Measurements from ENCODE around the gene TMEM170A. TPM values are rescaled to one million over a fixed set of nuclear protein-coding genes. Genes with fewer than 3 reads are reported as not detected.
"Not testable (repeated sequence)": the region's sequence is repeated elsewhere in the genome, so short reads cannot be mapped to it uniquely, and the experiment has no call there.

Gene TMEM170A
- total and polyA plus RNA-seq, 2 donors (not counting 1 experiment from before 2014, with no cell fraction given), result 21.8 to 37.9 TPM

DNA sequence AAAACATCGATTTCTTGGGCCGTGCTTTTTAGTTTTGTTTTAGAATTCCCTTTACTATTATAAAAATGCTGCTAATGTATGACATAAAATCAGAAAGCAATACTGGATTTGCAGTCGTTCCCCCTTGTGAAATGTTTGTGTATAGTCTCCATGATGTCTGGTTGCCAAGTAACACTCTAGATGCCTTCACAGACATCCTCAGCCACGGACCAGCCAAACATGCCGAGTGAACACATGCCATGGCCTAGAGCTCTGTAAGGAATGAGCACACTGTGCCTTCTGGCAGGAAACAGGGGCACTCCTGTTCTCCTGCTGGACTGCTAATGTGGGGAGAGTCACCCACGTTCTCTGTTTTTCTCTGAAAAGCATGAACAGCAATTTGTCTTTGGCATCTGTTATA, 37.3 kb upstream of the TMEM170A start:
- H3K4me2 ChIP-seq (replicated peaks; ENCODE audit: low read depth, low read length, poor library complexity, severe bottlenecking); ATAC-seq (ENCODE audit: low read depth); DNase-seq; H3K9ac ChIP-seq (ENCODE audit: low read length); H3K9me3 Mint-ChIP-seq (ENCODE audit: insufficient read depth); H2AFZ ChIP-seq (ENCODE audit: insufficient read depth, low read depth, low read length, poor library complexity, severe bottlenecking); H3K4me3 ChIP-seq (ENCODE audit: control extremely low read depth in 1 of 5, extremely low read depth in 1 of 5, insufficient read depth in 1 of 5, low read depth in 2 of 5, low read length in 4 of 5); H3K27ac Mint-ChIP-seq; H3K27ac ChIP-seq (ENCODE audit: low read length in 2 of 2); H3K27me3 ChIP-seq (replicated peaks in 1 of 4; ENCODE audit: control extremely low read depth in 1 of 4, control insufficient read depth in 3 of 4, insufficient read depth in 4 of 4, low read length in 3 of 4); CTCF ChIA-PET; H3K36me3 ChIP-seq (replicated peaks in 1 of 2; ENCODE audit: control extremely low read depth in 1 of 2, control insufficient read depth in 1 of 2, extremely low read depth in 1 of 2, insufficient read depth in 2 of 2, low read length in 1 of 2); H3K79me2 ChIP-seq (ENCODE audit: control insufficient read depth, insufficient read depth, low read length); H3K4me1 ChIP-seq (ENCODE audit: control insufficient read depth in 2 of 2, insufficient read depth in 2 of 2, low read length in 2 of 2); H3K4me3 Mint-ChIP-seq; H3K9me3 ChIP-seq (ENCODE audit: control extremely low read depth in 1 of 3, control insufficient read depth in 2 of 3, insufficient read depth in 1 of 3, low read length in 2 of 3); POLR2A ChIA-PET; H4K20me1 ChIP-seq (ENCODE audit: control insufficient read depth, insufficient read depth, low read length, poor library complexity, severe bottlenecking); intact Hi-C loops (cut with micrococcal nuclease); H3K4me1 Mint-ChIP-seq: not testable (repeated sequence)
- 93% methylated on average over 2 of the region's 6 CpGs for WGBS (ENCODE audit: insufficient coverage)
- H3K27me3 Mint-ChIP-seq, result peaks cover 15% of the 10 kb centered on the region

DNA sequence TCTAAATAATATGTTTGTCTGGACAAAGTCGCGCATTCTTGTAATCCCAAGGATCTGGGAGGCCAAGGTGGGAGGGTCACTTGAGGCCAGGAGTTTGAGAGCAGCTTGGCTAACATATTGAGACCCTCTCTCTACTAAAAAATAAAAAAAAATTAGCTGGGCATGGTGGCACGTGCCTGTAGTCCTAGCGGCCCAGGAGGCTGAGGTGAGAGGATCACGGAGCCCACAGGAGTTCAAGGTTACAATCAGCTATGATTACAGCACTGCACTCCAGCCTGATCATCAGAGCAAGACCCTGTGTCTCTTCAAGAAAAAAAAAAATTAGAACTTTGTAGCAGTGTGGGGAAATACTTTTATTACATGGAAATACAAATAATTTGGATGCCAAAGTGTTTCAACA, 36.9 kb upstream of the TMEM170A start:
- ChIA-PET POLR2A (no interaction called here), CTCF (no interaction called here)
- Mint-ChIP-seq H3K4me3 (no peak overlapping the region), H3K27ac (no peak overlapping the region), H3K27me3 (peaks cover 14% of the 10 kb centered on the region), H3K4me1 (no peaks in the 10 kb centered on the region), H3K9me3 (ENCODE audit: insufficient read depth) (no peaks in the 10 kb centered on the region)
- H3K4me1 ChIP-seq (ENCODE audit: control insufficient read depth in 2 of 2, insufficient read depth in 2 of 2, low read length in 2 of 2), result no peaks in the 10 kb centered on the region
- H3K9ac ChIP-seq (ENCODE audit: low read length), result no peak overlapping the region
- WGBS (ENCODE audit: insufficient coverage), result no CpG with 5 or more reads among the region's 5 CpGs
- no peaks in the 10 kb centered on the region for H3K79me2 ChIP-seq (ENCODE audit: control insufficient read depth, insufficient read depth, low read length)
- no peak overlapping the region for H3K4me2 ChIP-seq (replicated peaks; ENCODE audit: low read depth, low read length, poor library complexity, severe bottlenecking)
- TF ChIP-seq EZH2 (IDR thresholded peaks at IDR 0.05; ENCODE audit: borderline replicate concordance, insufficient read depth, low read depth, low read length, poor library complexity, severe bottlenecking), result no peak
- TF ChIP-seq, protein P1, sequence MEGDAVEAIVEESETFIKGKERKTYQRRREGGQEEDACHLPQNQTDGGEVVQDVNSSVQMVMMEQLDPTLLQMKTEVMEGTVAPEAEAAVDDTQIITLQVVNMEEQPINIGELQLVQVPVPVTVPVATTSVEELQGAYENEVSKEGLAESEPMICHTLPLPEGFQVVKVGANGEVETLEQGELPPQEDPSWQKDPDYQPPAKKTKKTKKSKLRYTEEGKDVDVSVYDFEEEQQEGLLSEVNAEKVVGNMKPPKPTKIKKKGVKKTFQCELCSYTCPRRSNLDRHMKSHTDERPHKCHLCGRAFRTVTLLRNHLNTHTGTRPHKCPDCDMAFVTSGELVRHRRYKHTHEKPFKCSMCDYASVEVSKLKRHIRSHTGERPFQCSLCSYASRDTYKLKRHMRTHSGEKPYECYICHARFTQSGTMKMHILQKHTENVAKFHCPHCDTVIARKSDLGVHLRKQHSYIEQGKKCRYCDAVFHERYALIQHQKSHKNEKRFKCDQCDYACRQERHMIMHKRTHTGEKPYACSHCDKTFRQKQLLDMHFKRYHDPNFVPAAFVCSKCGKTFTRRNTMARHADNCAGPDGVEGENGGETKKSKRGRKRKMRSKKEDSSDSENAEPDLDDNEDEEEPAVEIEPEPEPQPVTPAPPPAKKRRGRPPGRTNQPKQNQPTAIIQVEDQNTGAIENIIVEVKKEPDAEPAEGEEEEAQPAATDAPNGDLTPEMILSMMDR (IDR thresholded peaks at IDR 0.05), result no peak
- H3K36me3 ChIP-seq (replicated peaks in 1 of 2; ENCODE audit: control extremely low read depth in 1 of 2, control insufficient read depth in 1 of 2, extremely low read depth in 1 of 2, insufficient read depth in 2 of 2, low read length in 1 of 2), result no peaks in the 10 kb centered on the region
- ATAC-seq (ENCODE audit: low read depth), result no peak
- no peaks in the 10 kb centered on the region for H3K9me3 ChIP-seq (ENCODE audit: control extremely low read depth in 1 of 3, control insufficient read depth in 2 of 3, insufficient read depth in 1 of 3, low read length in 2 of 3)
- no peak overlapping the region for H3K27ac ChIP-seq (ENCODE audit: low read length in 2 of 2)
- DNase-seq, result no peak
- peaks cover 0 to 2% (median under 1%) of the 10 kb centered on the region in 4 experiments for H3K27me3 ChIP-seq (replicated peaks in 1 of 4; ENCODE audit: control extremely low read depth in 1 of 4, control insufficient read depth in 3 of 4, insufficient read depth in 4 of 4, low read length in 3 of 4)
- H3K4me3 ChIP-seq (ENCODE audit: control extremely low read depth in 1 of 5, extremely low read depth in 1 of 5, insufficient read depth in 1 of 5, low read depth in 2 of 5, low read length in 4 of 5), result no peak overlapping the region
- H2AFZ ChIP-seq (ENCODE audit: insufficient read depth, low read depth, low read length, poor library complexity, severe bottlenecking), result no peak overlapping the region
- intact Hi-C loops (cut with micrococcal nuclease), result no loop called here
- no peaks in the 10 kb centered on the region for H4K20me1 ChIP-seq (ENCODE audit: control insufficient read depth, insufficient read depth, low read length, poor library complexity, severe bottlenecking)

DNA sequence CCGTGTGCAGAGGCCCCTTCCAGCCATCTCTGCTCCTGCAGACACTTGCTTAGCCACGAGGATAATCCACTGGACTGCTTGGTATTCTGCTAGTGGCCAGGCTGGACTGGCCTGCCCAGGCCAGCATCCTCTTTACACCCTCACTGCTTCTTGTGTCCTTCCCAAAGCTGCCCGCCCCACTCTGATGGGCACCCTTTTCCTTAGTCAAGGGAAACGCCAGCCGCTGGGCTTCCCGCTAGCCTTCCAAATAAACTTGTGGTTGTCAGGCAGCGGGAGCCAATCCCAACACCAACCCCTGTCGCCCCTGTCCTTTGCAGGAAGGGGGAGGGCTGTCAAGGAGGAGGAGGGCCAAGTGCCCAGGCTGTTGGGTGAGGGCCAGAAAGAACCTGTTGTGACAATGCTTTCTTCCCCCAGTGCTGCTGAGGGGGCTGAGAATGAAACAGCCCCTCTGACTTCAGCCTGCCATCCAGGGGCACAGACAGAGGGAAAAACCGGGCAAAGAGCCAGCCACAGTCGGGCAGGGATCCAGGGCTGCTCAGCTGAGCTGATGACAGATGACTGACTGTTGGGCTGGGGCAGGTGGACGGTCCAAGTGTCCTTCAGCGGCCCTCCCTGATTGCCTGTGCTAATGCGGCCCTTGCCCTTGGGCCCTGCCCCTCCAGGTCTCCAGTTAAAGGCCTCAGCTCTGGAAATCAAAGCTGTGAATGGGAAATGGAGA, 34.3 kb upstream of the TMEM170A start:
- intact Hi-C loops (cut with micrococcal nuclease), result not testable (repeated sequence)
- POLR2A ChIA-PET, result interaction anchor here (0.5 kb wide), 1 partner anchor 150 kb away, joined by 5 read pairs; no protein-coding TSS in a partner anchor

More for the DNA sequence above, 34.3 kb upstream of the TMEM170A start:
- H3K9me3 Mint-ChIP-seq (ENCODE audit: insufficient read depth); H3K79me2 ChIP-seq (ENCODE audit: control insufficient read depth, insufficient read depth, low read length); H3K4me3 ChIP-seq (ENCODE audit: control extremely low read depth in 1 of 5, extremely low read depth in 1 of 5, insufficient read depth in 1 of 5, low read depth in 2 of 5, low read length in 4 of 5); CTCF ChIA-PET; H3K9ac ChIP-seq (ENCODE audit: low read length); H3K4me1 Mint-ChIP-seq; H3K4me2 ChIP-seq (replicated peaks; ENCODE audit: low read depth, low read length, poor library complexity, severe bottlenecking); H3K9me3 ChIP-seq (ENCODE audit: control extremely low read depth in 1 of 3, control insufficient read depth in 2 of 3, insufficient read depth in 1 of 3, low read length in 2 of 3); H3K4me3 Mint-ChIP-seq; H3K36me3 ChIP-seq (replicated peaks in 1 of 2; ENCODE audit: control extremely low read depth in 1 of 2, control insufficient read depth in 1 of 2, extremely low read depth in 1 of 2, insufficient read depth in 2 of 2, low read length in 1 of 2); H4K20me1 ChIP-seq (ENCODE audit: control insufficient read depth, insufficient read depth, low read length, poor library complexity, severe bottlenecking); DNase-seq; ATAC-seq (ENCODE audit: low read depth); H3K27ac ChIP-seq (ENCODE audit: low read length in 2 of 2); H3K27ac Mint-ChIP-seq; H2AFZ ChIP-seq (ENCODE audit: insufficient read depth, low read depth, low read length, poor library complexity, severe bottlenecking): not testable (repeated sequence)
- H3K4me1 ChIP-seq (ENCODE audit: control insufficient read depth in 2 of 2, insufficient read depth in 2 of 2, low read length in 2 of 2), result peaks cover 7 to 11% of the 10 kb centered on the region in 2 donors
- H3K27me3 Mint-ChIP-seq, result peaks cover 25% of the 10 kb centered on the region
- no CpG with 5 or more reads among the region's 13 CpGs for WGBS (ENCODE audit: insufficient coverage)
- H3K27me3 ChIP-seq (replicated peaks in 1 of 4; ENCODE audit: control extremely low read depth in 1 of 4, control insufficient read depth in 3 of 4, insufficient read depth in 4 of 4, low read length in 3 of 4), result peaks cover 0 to 16% (median 6%) of the 10 kb centered on the region in 4 experiments

All from B cell (primary cell).